Neural cell (in vitro differentiated cells): ENCODE measurements around the gene NDUFV1. TPM values are rescaled to one million over a fixed set of nuclear protein-coding genes. Genes with fewer than 3 reads are reported as not detected.

Experiments used
- H2AFZ ChIP-seq: fragments of 200-600, 300-800 bp; sonication (generic), shearing (Covaris generic); 2 replicates; pipeline ENCODE4 v1.6.0; 2014; ENCODE audit warnings: low read depth, mild to moderate bottlenecking, antibody characterized with exemption, low read length, moderate library complexity
- H3F3A ChIP-seq: fragments of 200-600 bp; shearing (Covaris generic); 2 replicates; pipeline ENCODE4 v1.6.1; 2016; ENCODE audit warnings: mild to moderate bottlenecking, moderate library complexity, mixed read lengths, antibody characterized with exemption, low read length; ENCODE audit not compliant: insufficient read depth, poor library complexity, severe bottlenecking
- H3K27ac ChIP-seq: fragments of 200-600, 300-800 bp; sonication (generic), shearing (Covaris generic); 2 replicates; pipeline ENCODE4 v1.5.1; 2014; ENCODE audit warnings: mild to moderate bottlenecking, low read length, moderate library complexity
- H3K27me3 ChIP-seq: fragments of 300-800, 200-600 bp; sonication (generic), shearing (Covaris generic); 2 replicates; pipeline ENCODE4 v1.6.0; 2014; ENCODE audit warnings: mild to moderate bottlenecking, low read depth, low read length, moderate library complexity; ENCODE audit not compliant: insufficient read depth
- H3K36me3 ChIP-seq: fragments of 300-800, 200-600 bp; sonication (generic), shearing (Covaris generic); 2 replicates; pipeline ENCODE4 v1.5.1; 2014; ENCODE audit warnings: mild to moderate bottlenecking, antibody characterized with exemption, low read length, moderate library complexity; ENCODE audit not compliant: insufficient read depth
- H3K4me2 ChIP-seq: fragments of 300-800, 200-600 bp; sonication (generic), shearing (Covaris generic); 2 replicates; pipeline ENCODE4 v1.6.0; 2014; ENCODE audit warnings: mild to moderate bottlenecking, low read length
- H3K4me3 ChIP-seq: fragments of 300-800, 200-600 bp; sonication (generic), shearing (Covaris generic); 2 replicates; pipeline ENCODE4 v1.5.1; 2014; ENCODE audit warnings: mild to moderate bottlenecking, low read length, moderate library complexity
- H3K79me2 ChIP-seq: fragments of 200-600 bp; shearing (Covaris generic); replicated peaks from 2 replicates; pipeline ENCODE4 v1.6.0; 2014; ENCODE audit warnings: mild to moderate bottlenecking, low read length, moderate library complexity; ENCODE audit not compliant: insufficient read depth
- H3K9ac ChIP-seq: fragments of 300-800, 200-600 bp; sonication (generic), shearing (Covaris generic); 2 replicates; pipeline ENCODE4 v1.6.1; 2016; ENCODE audit warnings: mild to moderate bottlenecking, low read length, mixed read lengths
- H3K9me2 ChIP-seq: fragments of 200-600 bp; shearing (Covaris generic); 2 replicates; pipeline ENCODE4 v1.6.1; 2016; ENCODE audit warnings: mild to moderate bottlenecking, low read length, mixed read lengths; ENCODE audit not compliant: insufficient read depth
- H3K9me3 ChIP-seq: fragments of 200-600, 300-800 bp; sonication (generic), shearing (Covaris generic); 2 replicates; pipeline ENCODE4 v1.6.1; 2016; ENCODE audit warnings: mild to moderate bottlenecking, mixed run types, low read length, moderate library complexity, mixed read lengths
- H4K20me1 ChIP-seq: fragments of 200-600 bp; shearing (Covaris generic); 2 replicates; pipeline ENCODE4 v1.6.1; 2016; ENCODE audit warnings: mild to moderate bottlenecking, mixed run types; ENCODE audit not compliant: insufficient read depth
- CTCF ChIP-seq: fragments of 450-650 bp; IDR thresholded peaks from 2 replicates; pipeline ENCODE4 v1.5.1; 2014; ENCODE audit warnings: antibody characterized with exemption, mild to moderate bottlenecking, moderate library complexity; ENCODE audit not compliant: poor library complexity, severe bottlenecking
- EP300 ChIP-seq: fragments of 450-650 bp; conservative IDR thresholded peaks from 2 replicates; pipeline ENCODE4 v1.6.1; 2014; ENCODE audit warnings: antibody characterized with exemption, mild to moderate bottlenecking, moderate library complexity; ENCODE audit not compliant: poor library complexity, severe bottlenecking
- EZH2 ChIP-seq: fragments of 200-600, 300-800 bp; shearing (Covaris generic), sonication (generic); IDR thresholded peaks from 2 replicates; pipeline ENCODE4 v1.6.1; 2014; ENCODE audit warnings: antibody characterized with exemption, low read length, borderline replicate concordance, mild to moderate bottlenecking; ENCODE audit not compliant: insufficient read depth, poor library complexity, severe bottlenecking
- MXI1 ChIP-seq: fragments of 450-650 bp; conservative IDR thresholded peaks from 2 replicates; pipeline ENCODE4 v1.6.1; 2014; ENCODE audit warnings: antibody characterized with exemption, mild to moderate bottlenecking; ENCODE audit not compliant: poor library complexity, severe bottlenecking
- POLR2AphosphoS5 ChIP-seq: IDR thresholded peaks from 2 replicates; pipeline ENCODE4 v1.6.1; 2012
- RAD21 ChIP-seq: fragments of 450-650 bp; conservative IDR thresholded peaks from 2 replicates; pipeline ENCODE4 v1.6.1; 2014; ENCODE audit warnings: antibody characterized with exemption, mild to moderate bottlenecking, moderate library complexity
- REST ChIP-seq: IDR thresholded peaks from 2 replicates; pipeline ENCODE4 v1.6.1; 2012; ENCODE audit warnings: borderline replicate concordance
- SMC3 ChIP-seq: fragments of 450-650 bp; conservative IDR thresholded peaks from 2 replicates; pipeline ENCODE4 v1.6.1; 2014; ENCODE audit warnings: antibody characterized with exemption, mild to moderate bottlenecking, moderate library complexity; ENCODE audit not compliant: poor library complexity
- TAF1 ChIP-seq: IDR thresholded peaks from 2 replicates; pipeline ENCODE4 v1.6.1; 2012; ENCODE audit warnings: low read depth
- polyA plus RNA-seq: library from polyadenylated mRNA; depleted of rRNA; stranded (reverse); fragments of >200 nt; gene quantifications from 2 replicates; pipeline ENCODE4 v1.2.3, GENCODE V29; 2014

NDUFV1 gene
- polyA plus RNA-seq, 1 donor from 2014 or later: 393 TPM

- Histone ChIP-seq H3K79me2 (no peaks in the 10 kb centered on the region), H4K20me1 (no peaks in the 10 kb centered on the region), H3K9ac (no peak overlapping the region), H3K9me3 (no peaks in the 10 kb centered on the region), H3K27me3 (no peaks in the 10 kb centered on the region), H3K9me2 (no peaks in the 10 kb centered on the region), H3K36me3 (no peaks in the 10 kb centered on the region), H3F3A (no peaks in the 10 kb centered on the region), H2AFZ (no peak overlapping the region), H3K4me2 (no peak overlapping the region), H3K27ac (no peak overlapping the region), H3K4me3 (no peak overlapping the region)
- TF ChIP-seq EP300: no peak
- no peak for TF ChIP-seq MXI1
- TF ChIP-seq EZH2: no peak
- no peak for TF ChIP-seq RAD21
- no peak for TF ChIP-seq POLR2AphosphoS5
- no peak for TF ChIP-seq TAF1
- TF ChIP-seq REST: no peak
- TF ChIP-seq SMC3: no peak
- TF ChIP-seq CTCF: no peak
These were observed 39.1 kb downstream of the NDUFV1 start for GRCh38 chr11:67645521-67646461.

DNA sequence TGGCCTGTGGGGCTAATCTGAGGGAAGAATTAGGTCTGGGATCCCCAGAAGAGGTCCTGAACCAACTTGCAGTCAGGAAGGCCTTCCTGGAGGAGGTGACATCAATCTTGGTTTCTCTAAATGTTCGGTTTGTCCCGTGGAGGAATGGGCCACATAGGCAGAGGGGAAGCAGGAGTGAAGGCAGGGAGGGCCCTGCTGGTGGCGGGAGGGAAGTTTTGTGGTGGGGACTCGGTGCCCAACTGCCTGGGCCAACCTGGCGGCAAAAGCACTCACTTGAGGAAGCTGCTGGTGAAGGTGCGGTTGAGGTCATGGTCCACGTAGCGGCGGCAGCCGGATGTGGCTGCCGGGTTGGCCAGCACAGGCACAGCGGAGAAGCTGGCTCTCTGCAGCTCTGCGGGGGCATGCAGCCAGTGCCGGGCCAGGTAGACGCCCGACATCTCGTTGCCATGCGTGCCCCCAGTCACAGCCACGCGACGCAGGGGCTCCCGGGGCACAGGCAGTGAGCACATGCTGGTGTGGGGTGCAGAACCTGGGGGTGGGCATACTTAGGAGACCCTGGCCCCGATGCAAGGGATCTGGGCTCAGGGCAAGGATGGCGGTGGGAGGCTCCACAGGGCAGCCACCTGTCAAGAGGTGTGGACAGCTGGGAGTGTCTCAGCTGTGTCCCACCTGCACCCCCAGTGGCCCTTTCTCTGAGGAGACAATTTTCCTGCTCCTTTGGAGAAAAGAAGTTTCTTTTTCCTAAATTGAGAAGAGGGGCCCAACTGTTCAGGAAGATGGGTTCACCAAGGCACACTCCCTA, 40.0 kb downstream of the NDUFV1 start:
- Histone ChIP-seq H3K4me3 (no peak overlapping the region), H3K27ac (no peak overlapping the region), H3K9me2 (no peaks in the 10 kb centered on the region), H3K9me3 (no peaks in the 10 kb centered on the region), H3K36me3 (no peaks in the 10 kb centered on the region), H3F3A (no peaks in the 10 kb centered on the region), H2AFZ (no peak overlapping the region), H3K4me2 (no peak overlapping the region), H3K27me3 (no peaks in the 10 kb centered on the region), H3K9ac (no peak overlapping the region), H3K79me2 (no peaks in the 10 kb centered on the region), H4K20me1 (no peaks in the 10 kb centered on the region)
- TF ChIP-seq POLR2AphosphoS5 (no peak), MXI1 (no peak), EZH2 (no peak), RAD21 (no peak), EP300 (no peak), CTCF (no peak), REST (no peak), TAF1 (no peak), SMC3 (no peak)
